ENCODE measurements around the gene THBS2. TPM values are rescaled to one million over a fixed set of nuclear protein-coding genes. Genes with fewer than 3 reads are reported as not detected.

THBS2 gene
- total RNA-seq, 4 donors from 2014 or later = 5.4 to 28.3 (median 16.3) TPM

- H3K4me3 ChIP-seq = no peak overlapping the region
- TF ChIP-seq CTCF (IDR thresholded peaks at IDR 0.05) (no peak), POLR2A (IDR thresholded peaks at IDR 0.05) (no peak)
- no peaks in the 10 kb centered on the region for H3K9me3 ChIP-seq
- H3K4me1 ChIP-seq = no peaks in the 10 kb centered on the region
- no peaks in the 10 kb centered on the region for H3K27me3 ChIP-seq
- no peak for DNase-seq
- H3K27ac ChIP-seq = no peak overlapping the region
- no peaks in the 10 kb centered on the region for H3K36me3 ChIP-seq
Measured at GRCh38 chr6:169296170-169296569, 42.5 kb upstream of the THBS2 start.

- TF ChIP-seq CTCF (IDR thresholded peaks at IDR 0.05) = no peak
- no peak for TF ChIP-seq POLR2A (IDR thresholded peaks at IDR 0.05)
- Histone ChIP-seq H3K27ac (no peak overlapping the region), H3K4me3 (no peak overlapping the region), H3K4me1 (no peaks in the 10 kb centered on the region), H3K27me3 (no peaks in the 10 kb centered on the region), H3K9me3 (no peaks in the 10 kb centered on the region), H3K36me3 (no peaks in the 10 kb centered on the region)
- DNase-seq = no peak
Measured at GRCh38 chr6:169293196-169293595, 39.5 kb upstream of the THBS2 start.

DNA sequence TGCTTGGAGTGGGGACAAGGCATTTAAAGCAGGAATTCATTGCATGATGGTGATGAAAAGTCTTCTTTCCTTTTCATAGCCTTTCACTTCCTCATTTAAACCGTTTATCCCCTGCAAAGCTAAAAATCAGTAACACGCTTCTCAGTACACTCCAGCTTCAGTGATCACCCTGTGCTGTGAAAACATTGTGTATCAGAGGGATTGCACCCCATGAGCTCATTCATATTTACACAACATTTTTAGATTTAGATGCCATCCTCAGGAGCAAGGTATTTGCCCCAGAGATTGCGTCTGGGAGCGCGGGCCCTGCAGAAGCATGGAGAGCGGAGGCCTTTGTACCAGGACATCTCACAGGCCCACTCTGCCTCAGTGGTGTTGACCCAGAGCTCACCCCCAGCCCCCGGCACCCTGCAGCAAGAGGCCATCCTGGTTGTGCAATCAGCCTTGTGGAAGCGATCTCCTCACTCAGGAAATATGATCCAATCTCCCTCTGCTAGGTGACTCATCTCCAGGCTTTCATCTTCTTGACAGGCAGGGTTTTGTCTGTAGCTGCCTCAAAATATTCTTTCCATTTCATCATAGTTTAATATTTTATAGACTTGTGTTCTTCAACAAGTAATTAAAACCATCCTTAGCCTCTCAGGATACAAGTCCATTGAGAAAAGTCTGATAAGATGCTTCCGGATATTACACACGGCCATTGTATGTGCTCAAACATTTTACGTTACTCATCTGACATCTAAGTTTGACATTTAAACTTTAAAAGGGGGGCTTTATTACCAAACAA lies 38.9 kb upstream of the THBS2 start:
- peak overlapping the region in 1 of 4 donors; percentile 30 for H3K27ac ChIP-seq
- H3K36me3 ChIP-seq = no peaks in the 10 kb centered on the region
- no peak for DNase-seq
- no peaks in the 10 kb centered on the region for H3K9me3 ChIP-seq
- H3K27me3 ChIP-seq = no peaks in the 10 kb centered on the region
- TF ChIP-seq POLR2A (IDR thresholded peaks at IDR 0.05) (no peak), CTCF (IDR thresholded peaks at IDR 0.05) (no peak)
- no peaks in the 10 kb centered on the region for H3K4me1 ChIP-seq
- no peak overlapping the region for H3K4me3 ChIP-seq

DNA sequence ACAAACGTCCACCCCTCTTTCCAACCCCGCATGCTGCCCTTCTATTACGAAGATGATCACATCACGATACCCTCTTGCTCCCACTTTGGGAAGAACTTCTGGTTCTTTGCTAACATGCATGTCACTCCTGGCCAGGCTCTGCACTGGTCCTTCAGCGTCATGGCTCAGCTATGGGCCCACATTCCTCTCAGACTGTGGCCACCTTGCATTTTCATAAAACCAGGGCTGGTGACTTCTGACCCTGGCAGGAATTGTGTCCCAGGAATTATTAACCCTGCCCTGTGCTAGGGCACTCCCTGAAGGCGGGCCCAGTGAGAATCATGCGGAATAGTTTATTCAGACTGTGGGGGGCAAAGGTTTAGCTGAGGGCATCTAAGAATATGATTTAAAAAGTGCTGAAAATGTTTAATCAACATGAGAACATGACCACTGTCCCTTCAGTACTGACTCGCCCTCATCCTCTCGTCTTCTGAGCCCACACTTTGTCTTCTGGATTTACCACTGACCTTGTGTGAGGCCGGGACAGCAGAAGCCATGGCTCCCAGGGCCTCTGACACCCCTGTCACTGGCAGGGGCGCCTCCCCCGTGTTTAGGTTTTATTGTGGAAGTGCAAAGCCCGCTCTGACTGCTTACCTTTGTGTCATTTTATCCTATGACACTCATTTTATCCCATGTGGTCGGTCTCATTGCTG lies 38.1 kb upstream of the THBS2 start:
- H3K27me3 ChIP-seq = no peaks in the 10 kb centered on the region
- no peaks in the 10 kb centered on the region for H3K4me1 ChIP-seq
- H3K4me3 ChIP-seq = no peak overlapping the region
- H3K36me3 ChIP-seq = no peaks in the 10 kb centered on the region
- peak overlapping the region in 1 of 4 donors; percentile 30 for H3K27ac ChIP-seq
- no peak for TF ChIP-seq CTCF (IDR thresholded peaks at IDR 0.05)
- TF ChIP-seq POLR2A (IDR thresholded peaks at IDR 0.05) = no peak
- no peak for DNase-seq
- H3K9me3 ChIP-seq = no peaks in the 10 kb centered on the region

GRCh38 chr6:169291148-169291547 lies 37.5 kb upstream of the THBS2 start:
- DNase-seq = no peak
- no peaks in the 10 kb centered on the region for H3K4me1 ChIP-seq
- no peaks in the 10 kb centered on the region for H3K9me3 ChIP-seq
- H3K4me3 ChIP-seq = no peak overlapping the region
- TF ChIP-seq POLR2A (IDR thresholded peaks at IDR 0.05) = no peak
- no peak for TF ChIP-seq CTCF (IDR thresholded peaks at IDR 0.05)
- H3K36me3 ChIP-seq = no peaks in the 10 kb centered on the region
- H3K27me3 ChIP-seq = no peaks in the 10 kb centered on the region
- no peak overlapping the region for H3K27ac ChIP-seq

Data from Peyer's patch (tissue), 4 donors.